COLO668 (cell line): ENCODE measurements around the gene RBM27.
"Not testable (repeated sequence)": the region's sequence is repeated elsewhere in the genome, so short reads cannot be mapped to it uniquely, and the experiment has no call there.

Source experiments
- DNase-seq: peaks from one replicate; lab custom pipeline; 2025; ENCODE audit not compliant: unreplicated experiment; lab: John Stamatoyannopoulos, UW

Gene RBM27

GRCh38 chr5:146203011-146203871 lies at the start of gene RBM27:
Gene RBM27, plus strand, starts transcription at chr5:146203605. Its CDS starts 161 bp downstream, at chr5:146203766.
- DNase-seq, result peak; percentile 88

- no peak for DNase-seq
Observed at GRCh38 chr5:146158255-146158654, 45.1 kb upstream of the RBM27 start.

GRCh38 chr5:146164382-146164781 lies 39.0 kb upstream of the RBM27 start:
- no peak for DNase-seq

- DNase-seq, result no peak
Observed at GRCh38 chr5:146165460-146165859, 37.9 kb upstream of the RBM27 start.

GRCh38 chr5:146165903-146166302 lies 37.5 kb upstream of the RBM27 start:
- DNase-seq, result no peak

GRCh38 chr5:146169076-146169475 lies 34.3 kb upstream of the RBM27 start:
- no peak for DNase-seq

GRCh38 chr5:146173049-146173448 lies 30.4 kb upstream of the RBM27 start:
- not testable (repeated sequence) for DNase-seq

GRCh38 chr5:146173597-146173996 lies 29.8 kb upstream of the RBM27 start:
- no peak for DNase-seq

GRCh38 chr5:146176805-146177204 lies 26.6 kb upstream of the RBM27 start:
- no peak for DNase-seq

GRCh38 chr5:146179696-146180095 lies 23.7 kb upstream of the RBM27 start:
- no peak for DNase-seq

- DNase-seq, result not testable (repeated sequence)
Observed at GRCh38 chr5:146183403-146183802, 20.0 kb upstream of the RBM27 start.

- DNase-seq, result no peak
Observed at GRCh38 chr5:146185161-146185560, 18.2 kb upstream of the RBM27 start.

- DNase-seq, result no peak
Observed at GRCh38 chr5:146188358-146188757, 15.0 kb upstream of the RBM27 start.

- DNase-seq, result no peak
Observed at GRCh38 chr5:146192571-146193043, 10.8 kb upstream of the RBM27 start.

- DNase-seq, result no peak
Observed at GRCh38 chr5:146193285-146193684, 10.1 kb upstream of the RBM27 start.

GRCh38 chr5:146194997-146195396 lies 8.4 kb upstream of the RBM27 start:
- not testable (repeated sequence) for DNase-seq

- no peak for DNase-seq
Observed at GRCh38 chr5:146196459-146197048, 6.9 kb upstream of the RBM27 start.

- no peak for DNase-seq
Observed at GRCh38 chr5:146199176-146199815, 4.1 kb upstream of the RBM27 start.

GRCh38 chr5:146201795-146202194 lies 1.6 kb upstream of the RBM27 start:
- not testable (repeated sequence) for DNase-seq

GRCh38 chr5:146203872-146204192 lies 427 bp downstream of the RBM27 start:
- DNase-seq, result no peak

GRCh38 chr5:146205499-146206202 lies 2.2 kb downstream of the RBM27 start:
- DNase-seq, result no peak
